Left lung (tissue), 10 donors: ENCODE data around the gene NEK5. TPM values are rescaled to one million over a fixed set of nuclear protein-coding genes. Genes with fewer than 3 reads are reported as not detected.
"Not testable (repeated sequence)": the region's sequence is repeated elsewhere in the genome, so short reads cannot be mapped to it uniquely, and the experiment has no call there.

ENCODE experiments used
- ATAC-seq: fragments of 200-7000 bp; cut with Tn5 transposase; one replicate; pipeline ENCODE4 v1.9.1; 2020; ENCODE audit warnings: moderate library complexity
- DNase-seq, 4 donors: peaks; one replicate each; pipeline ENCODE4 v3.0.0-alpha.2; 2013 to 2020
- H3K27ac ChIP-seq, 2 donors: fragments of 200-600 bp; sonication (generic) in 1 of 2; one replicate each; pipeline versions ENCODE4 v1.5.0 to v1.8.0; 2020 to 2021
- H3K27me3 ChIP-seq, 2 donors: fragments of 200-600 bp; sonication (generic) in 1 of 2; one replicate each; pipeline versions ENCODE4 v1.5.0 to v1.8.0; 2020 to 2021
- H3K36me3 ChIP-seq, 2 donors: fragments of 200-600 bp; sonication (generic) in 1 of 2; one replicate each; pipeline versions ENCODE4 v1.5.0 to v1.8.0; 2020 to 2021
- H3K4me1 ChIP-seq, 2 donors: fragments of 200-600 bp; one replicate each; pipeline ENCODE4 v1.8.0; 2021
- H3K4me3 ChIP-seq, 2 donors: fragments of 200-600 bp; sonication (generic) in 1 of 2; one replicate each; pipeline versions ENCODE4 v1.5.0 to v1.8.0; 2020 to 2021; ENCODE audit warnings: mild to moderate bottlenecking in 1 of 2
- H3K9me3 ChIP-seq, 2 donors: fragments of 200-600 bp; sonication (generic) in 1 of 2; one replicate each; pipeline versions ENCODE4 v1.5.0 to v1.8.0; 2020 to 2021
- CTCF ChIP-seq, 2 donors: fragments of 200-600 bp; sonication (generic) in 1 of 2; IDR thresholded peaks; one replicate each; pipeline versions ENCODE4 v1.5.0 to v1.8.0; 2021; ENCODE audit warnings: antibody characterized with exemption in 2 of 2
- intact Hi-C, 2 donors: fragments of 100-400 bp; cut with DNase I; formaldehyde crosslinking; loops; one replicate each; pipeline versions ENCODE4 v1.11.2 to v1.14.2; 2022
- polyA plus RNA-seq, 6 donors: library from polyadenylated mRNA; unstranded; fragments of 120-200 nt; gene quantifications; one replicate each; pipeline ENCODE4 v1.2.1, GENCODE V29; 2013; ENCODE audit not compliant: insufficient read length in 6 of 6
- total RNA-seq, 2 donors: library from RNA; stranded (reverse); fragmentation: NEBNext Ultra II Directional; extraction: Animal tissue kit (Norgen Biotek cat#: 25700); gene quantifications; one replicate each; pipeline ENCODE4 v1.2.1, GENCODE V29; 2021
- donor health status: DM: no; HTN: yes; CAD: no.
- donor health status: DM: no; HTN: no; CAD: no.

Gene NEK5
- total and polyA plus RNA-seq, 8 donors, result 0.41 to 6.9 (median 4.7) TPM

DNA sequence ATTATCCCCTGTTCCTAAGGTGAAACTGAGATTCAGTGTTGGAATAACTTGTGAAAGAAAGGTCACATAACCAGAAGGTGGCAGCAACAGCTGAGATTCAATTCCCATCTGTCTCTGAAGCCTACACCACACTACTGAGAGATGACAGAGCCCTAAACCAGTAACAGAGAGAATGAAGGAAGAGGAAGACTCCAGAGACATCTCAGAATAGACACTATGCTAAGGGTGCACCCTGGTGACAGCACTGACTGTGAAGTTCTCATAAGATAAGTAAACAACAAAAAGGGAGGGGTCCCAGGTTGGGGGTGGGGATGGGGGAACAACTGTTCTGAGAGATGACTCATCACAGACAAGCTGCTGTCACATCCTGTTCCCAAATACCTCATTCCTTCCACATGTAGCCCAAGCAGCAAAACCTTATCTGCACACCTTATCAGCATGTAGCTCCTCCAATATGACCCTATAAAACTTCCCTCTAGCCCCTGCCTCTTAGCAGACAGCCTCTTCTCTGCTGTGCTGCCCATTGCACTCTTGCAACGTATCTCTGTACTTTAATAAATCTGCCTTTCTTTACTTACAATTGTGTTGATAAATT lies 57.8 kb downstream of the NEK5 start:
- Histone ChIP-seq H3K27me3 (no peaks in the 10 kb centered on the region), H3K9me3 (peaks cover 6 to 38% of the 10 kb centered on the region in 2 donors), H3K4me3 (no peak overlapping the region), H3K4me1 (no peaks in the 10 kb centered on the region), H3K36me3 (no peaks in the 10 kb centered on the region), H3K27ac (no peak overlapping the region)
- no peak for TF ChIP-seq CTCF (IDR thresholded peaks at IDR 0.05)
- DNase-seq (no peak), ATAC-seq (no peak)
- intact Hi-C loops, result no loop called here

DNA sequence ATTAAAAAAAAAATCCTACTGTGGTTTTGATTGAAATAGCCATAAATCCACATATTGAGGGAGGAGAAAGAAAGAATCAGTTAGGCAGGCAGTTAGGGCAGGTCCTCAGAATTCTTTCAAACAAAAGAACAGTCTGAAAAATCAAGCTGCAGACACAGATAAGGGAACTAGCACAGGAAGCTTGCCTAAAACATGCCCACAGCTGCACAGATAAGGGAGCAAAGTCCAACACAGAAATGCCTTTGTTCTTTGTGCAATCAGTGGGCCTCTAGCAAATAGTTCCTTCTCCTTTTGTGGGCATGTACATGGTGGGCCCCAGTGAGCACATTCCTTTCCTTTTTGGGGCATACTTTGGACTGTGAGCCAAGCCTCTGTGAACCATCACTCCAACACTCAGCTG lies 61.6 kb downstream of the NEK5 start:
- ATAC-seq (no peak), DNase-seq (no peak)
- no peak for TF ChIP-seq CTCF (IDR thresholded peaks at IDR 0.05)
- Histone ChIP-seq H3K36me3 (no peaks in the 10 kb centered on the region), H3K4me1 (no peaks in the 10 kb centered on the region), H3K4me3 (no peak overlapping the region), H3K27ac (no peak overlapping the region), H3K9me3 (peaks cover 6 to 46% of the 10 kb centered on the region in 2 donors), H3K27me3 (no peaks in the 10 kb centered on the region)
- intact Hi-C loops, result no loop called here

GRCh38 chr13:52061587-52061986 lies 67.3 kb downstream of the NEK5 start:
- no peaks in the 10 kb centered on the region for H3K4me1 ChIP-seq
- TF ChIP-seq CTCF (IDR thresholded peaks at IDR 0.05), result no peak
- H3K27me3 ChIP-seq, result no peaks in the 10 kb centered on the region
- H3K9me3 ChIP-seq, result peaks cover 0 to 16% of the 10 kb centered on the region in 2 donors
- DNase-seq, result no peak
- intact Hi-C loops, result no loop called here
- no peak overlapping the region for H3K27ac ChIP-seq
- no peak for ATAC-seq
- H3K36me3 ChIP-seq, result no peaks in the 10 kb centered on the region
- H3K4me3 ChIP-seq, result no peak overlapping the region

GRCh38 chr13:52061064-52061463 lies 67.8 kb downstream of the NEK5 start:
- H3K36me3 ChIP-seq, DNase-seq, intact Hi-C loops, H3K4me3 ChIP-seq, ATAC-seq, H3K4me1 ChIP-seq, H3K27me3 ChIP-seq, H3K27ac ChIP-seq: not testable (repeated sequence)
- peaks cover 0 to 11% of the 10 kb centered on the region in 2 donors for H3K9me3 ChIP-seq

DNA sequence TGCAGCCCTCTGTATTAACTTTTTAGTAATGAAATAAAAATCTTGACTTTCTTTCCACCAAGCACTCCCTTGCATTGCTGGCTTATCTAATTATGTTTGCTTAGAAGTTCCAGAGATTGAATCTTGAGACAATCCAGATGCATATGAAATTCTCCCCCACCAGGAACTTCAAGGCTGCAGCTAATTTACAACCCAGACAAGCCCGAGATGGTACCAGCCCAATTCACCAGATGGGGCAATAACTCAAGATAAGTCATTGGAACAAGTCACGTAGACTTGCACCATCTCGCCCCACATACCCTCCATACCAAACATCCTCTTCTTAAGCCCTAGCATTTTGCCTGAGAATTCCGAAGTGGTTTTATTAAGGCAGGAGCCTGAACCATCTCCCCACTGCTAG lies 75.4 kb downstream of the NEK5 start:
- Histone ChIP-seq H3K4me3 (no peak overlapping the region), H3K27ac (no peak overlapping the region), H3K27me3 (no peaks in the 10 kb centered on the region), H3K36me3 (no peaks in the 10 kb centered on the region), H3K4me1 (no peaks in the 10 kb centered on the region), H3K9me3 (peaks cover 0 to 3% of the 10 kb centered on the region in 2 donors)
- intact Hi-C loops, result no loop called here
- no peak for TF ChIP-seq CTCF (IDR thresholded peaks at IDR 0.05)
- DNase-seq (no peak), ATAC-seq (no peak)

DNA sequence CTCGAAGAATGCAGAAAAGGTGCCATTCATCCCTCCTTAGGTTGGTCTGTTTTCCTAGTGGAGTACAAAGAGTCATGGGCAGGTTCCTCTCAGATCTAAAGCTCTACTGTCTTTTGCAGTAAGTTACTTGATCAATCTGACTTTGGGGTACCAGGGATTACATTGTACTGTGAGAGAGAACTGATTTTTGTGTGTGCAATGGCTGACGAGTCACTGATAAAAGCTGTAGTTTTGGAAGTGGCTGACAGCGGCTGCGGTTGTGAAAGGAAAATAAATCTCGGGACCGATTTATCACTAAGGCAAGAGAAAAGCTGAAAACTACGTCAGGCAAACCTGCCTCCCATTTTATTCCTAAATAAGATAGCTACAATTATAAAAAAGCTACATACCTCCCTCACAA lies 77.5 kb downstream of the NEK5 start:
- ATAC-seq (no peak), DNase-seq (no peak)
- Histone ChIP-seq H3K4me3 (no peak overlapping the region), H3K4me1 (no peaks in the 10 kb centered on the region), H3K36me3 (no peaks in the 10 kb centered on the region), H3K27ac (no peak overlapping the region), H3K27me3 (no peaks in the 10 kb centered on the region), H3K9me3 (peaks cover 0 to 3% of the 10 kb centered on the region in 2 donors)
- intact Hi-C loops, result no loop called here
- no peak for TF ChIP-seq CTCF (IDR thresholded peaks at IDR 0.05)
